CD14-positive monocyte (primary cell): ENCODE results near the gene ZNF674. TPM values are rescaled to one million over a fixed set of nuclear protein-coding genes. Genes with fewer than 3 reads are reported as not detected.

Experiments used
- DNase-seq, 3 donors: peaks; one replicate each; pipeline ENCODE4 v3.0.0-alpha.2; 2011 to 2022
- H2AFZ ChIP-seq: 2 replicates; pipeline ENCODE4 v1.6.0; 2012; ENCODE audit warnings: mild to moderate bottlenecking, low read depth, low read length, inconsistent platforms; ENCODE audit not compliant: insufficient read depth, poor library complexity, severe bottlenecking
- H3K27ac ChIP-seq, 2 donors: 1 replicate in 1 of 2; 2 replicates in 1 of 2; pipeline ENCODE4 v1.5.1; 2012 to 2013; ENCODE audit warnings: low read length in 2 of 2, control low read depth in 1 of 2, inconsistent platforms in 1 of 2, low read depth in 1 of 2, mild to moderate bottlenecking in 1 of 2
- H3K27me3 ChIP-seq, 2 donors: one replicate each; pipeline versions ENCODE4 v1.6.0 to v1.6.1; 2011 to 2013; ENCODE audit warnings: low read length in 2 of 2; ENCODE audit not compliant: control insufficient read depth in 2 of 2, insufficient read depth in 2 of 2
- H3K36me3 ChIP-seq, 2 donors: replicated peaks in 1 of 2; 1 replicate in 1 of 2; 2 replicates in 1 of 2; pipeline versions ENCODE4 v1.5.1 to v1.6.1; 2012 to 2013; ENCODE audit warnings: low read length in 2 of 2, control low read depth in 1 of 2, inconsistent platforms in 1 of 2, mild to moderate bottlenecking in 1 of 2; ENCODE audit not compliant: insufficient read depth in 2 of 2, control insufficient read depth in 1 of 2
- H3K4me1 ChIP-seq, 2 donors: 1 replicate in 1 of 2; 2 replicates in 1 of 2; pipeline versions ENCODE4 v1.5.1 to v1.6.1; 2012 to 2013; ENCODE audit warnings: low read length in 2 of 2, control low read depth in 1 of 2, inconsistent platforms in 1 of 2, mild to moderate bottlenecking in 1 of 2, moderate library complexity in 1 of 2; ENCODE audit not compliant: insufficient read depth in 2 of 2, control insufficient read depth in 1 of 2
- H3K4me2 ChIP-seq: replicated peaks from 2 replicates; pipeline ENCODE3; 2012; ENCODE audit warnings: low read length, moderate library complexity, mild to moderate bottlenecking; ENCODE audit not compliant: poor library complexity, severe bottlenecking; ENCODE audit errors: extremely low read depth
- H3K4me3 ChIP-seq, 3 experiments: fragments of 200-600 bp in 1 of 3; sonication (generic) in 1 of 3; replicated peaks in 1 of 3; 1 replicate in 2 of 3; 2 replicates in 1 of 3; pipeline ENCODE4 v1.5.1; 2011 to 2013; ENCODE audit warnings: low read length in 3 of 3, mild to moderate bottlenecking in 3 of 3, control low read depth in 2 of 3, low read depth in 2 of 3, inconsistent platforms in 1 of 3, moderate library complexity in 1 of 3
- H3K79me2 ChIP-seq: 2 replicates; pipeline ENCODE4 v1.6.0; 2012; ENCODE audit warnings: mild to moderate bottlenecking, control low read depth, inconsistent platforms, low read length, moderate library complexity; ENCODE audit not compliant: insufficient read depth
- H3K9ac ChIP-seq: 2 replicates; pipeline ENCODE4 v1.6.0; 2017; ENCODE audit warnings: low read length, mild to moderate bottlenecking; ENCODE audit not compliant: insufficient read depth, poor library complexity, severe bottlenecking
- H3K9me3 ChIP-seq, 2 donors: replicated peaks in 1 of 2; 1 replicate in 1 of 2; 2 replicates in 1 of 2; pipeline versions ENCODE4 v1.5.1 to v1.6.1; 2012 to 2013; ENCODE audit warnings: low read length in 2 of 2, control low read depth in 1 of 2; ENCODE audit not compliant: control insufficient read depth in 1 of 2, insufficient read depth in 1 of 2
- H4K20me1 ChIP-seq: 2 replicates; pipeline ENCODE4 v1.6.0; 2012; ENCODE audit warnings: mild to moderate bottlenecking, low read length, control low read depth, moderate library complexity; ENCODE audit not compliant: insufficient read depth
- H3K27ac Mint-ChIP-seq, 7 donors: one replicate each; pipeline ENCODE4 v1.8.0; 2020; ENCODE audit warnings: mild to moderate bottlenecking in 7 of 7, mixed read lengths in 7 of 7, moderate library complexity in 6 of 7, inconsistent platforms in 2 of 7
- H3K27me3 Mint-ChIP-seq, 3 donors: one replicate each; pipeline ENCODE4 v1.8.0; 2021 to 2022; ENCODE audit warnings: low read depth in 3 of 3, mild to moderate bottlenecking in 3 of 3, mixed read lengths in 3 of 3, moderate library complexity in 3 of 3, inconsistent platforms in 1 of 3
- H3K36me3 Mint-ChIP-seq, 2 donors: one replicate each; pipeline ENCODE4 v1.8.0; 2020; ENCODE audit warnings: mixed read lengths in 2 of 2, inconsistent platforms in 1 of 2, mild to moderate bottlenecking in 1 of 2
- H3K4me1 Mint-ChIP-seq: one replicate; pipeline ENCODE4 v1.8.0; 2020; ENCODE audit warnings: mild to moderate bottlenecking, mixed read lengths
- H3K4me3 Mint-ChIP-seq, 2 donors: one replicate each; pipeline ENCODE4 v1.8.0; 2020; ENCODE audit warnings: mild to moderate bottlenecking in 2 of 2, mixed read lengths in 2 of 2, moderate library complexity in 1 of 2
- H3K9me3 Mint-ChIP-seq, 7 donors: one replicate each; pipeline ENCODE4 v1.8.0; 2020 to 2022; ENCODE audit warnings: mixed read lengths in 7 of 7, mild to moderate bottlenecking in 6 of 7, moderate library complexity in 6 of 7, inconsistent platforms in 2 of 7
- CTCF ChIP-seq: fragments of 200-600 bp; IDR thresholded peaks from one replicate; pipeline ENCODE4 v1.8.0; 2022; ENCODE audit warnings: antibody characterized with exemption, mild to moderate bottlenecking
- WGBS: methylation state at CpG from one replicate; pipeline ENCODE4 v1.1.5; 2013; ENCODE audit warnings: missing lambda C conversion rate; ENCODE audit not compliant: insufficient coverage; 5-methylcytosine and 5-hydroxymethylcytosine counted together
- intact Hi-C, 2 donors: fragments of 100-400 bp; cut with micrococcal nuclease; formaldehyde crosslinking; loops; one replicate each; pipeline versions ENCODE4 v1.15.0 to v1.15.1; 2023
- polyA plus RNA-seq, 3 donors: library from polyadenylated mRNA; depleted of rRNA in 1 of 3; unstranded in 2 of 3; stranded (reverse) in 1 of 3; fragments of 300-500 nt in 2 of 3; fragments of >200 nt in 1 of 3; fragmentation: Illumina TruSeq in 2 of 3; gene quantifications; 1 replicate in 2 of 3; 2 replicates in 1 of 3; pipeline ENCODE4 v1.2.3, GENCODE V29; 2012 to 2021

The ZNF674 gene
- polyA plus RNA-seq, 3 donors: 0.65 to 1.4 (median 0.93) TPM

GRCh38 chrX:46567388-46567787, 22.2 kb upstream of the ZNF674 start:
- Mint-ChIP-seq H3K4me1 (peaks cover 12% of the 10 kb centered on the region), H3K36me3 (peaks cover 0 to 2% of the 10 kb centered on the region in 2 donors), H3K27me3 (peaks cover 0 to 8% (median 1%) of the 10 kb centered on the region in 3 donors), H3K9me3 (peaks cover 0 to under 1% (median 0%) of the 10 kb centered on the region in 7 donors), H3K27ac (no peak overlapping the region), H3K4me3 (no peak overlapping the region)
- Histone ChIP-seq H3K9me3 (no peaks in the 10 kb centered on the region), H3K4me3 (no peak overlapping the region), H2AFZ (no peak overlapping the region), H3K79me2 (no peaks in the 10 kb centered on the region), H3K27ac (no peak overlapping the region), H3K4me1 (peaks cover 8 to 11% of the 10 kb centered on the region in 2 donors), H3K36me3 (no peaks in the 10 kb centered on the region), H3K9ac (no peak overlapping the region), H4K20me1 (no peaks in the 10 kb centered on the region), H3K4me2 (no peak overlapping the region), H3K27me3 (no peaks in the 10 kb centered on the region)
- DNase-seq: no peak
- TF ChIP-seq CTCF: no peak
- intact Hi-C loops: no loop called here

- Mint-ChIP-seq H3K4me3 (peak overlapping the region; percentile 44 to 70), H3K27me3 (peaks cover 0 to 12% (median 1%) of the 10 kb centered on the region in 3 donors), H3K36me3 (peaks cover 0 to 2% of the 10 kb centered on the region in 2 donors), H3K9me3 (no peaks in the 10 kb centered on the region), H3K27ac (peak overlapping the region; percentile 43 to 90 (median 61)), H3K4me1 (peaks cover 17% of the 10 kb centered on the region)
- intact Hi-C loops: no loop called here
- Histone ChIP-seq H3K79me2 (no peaks in the 10 kb centered on the region), H2AFZ (peak overlapping the region; percentile 56), H3K9ac (no peak overlapping the region), H3K27me3 (no peaks in the 10 kb centered on the region), H4K20me1 (no peaks in the 10 kb centered on the region), H3K36me3 (no peaks in the 10 kb centered on the region), H3K9me3 (no peaks in the 10 kb centered on the region), H3K4me1 (peaks cover 15 to 22% of the 10 kb centered on the region in 2 donors), H3K4me3 (peak overlapping the region in 1 of 3 experiments; percentile 43), H3K4me2 (peak overlapping the region; percentile 27), H3K27ac (peak overlapping the region; percentile 46 to 65)
- TF ChIP-seq CTCF: no peak
- DNase-seq: peak in 2 of 3 donors; percentile 27 to 63
- 0% methylated on average over 1 of the region's 6 CpGs for WGBS
Measured at GRCh38 chrX:46561824-46562657, 16.8 kb upstream of the ZNF674 start.
